Sigmoid colon (tissue), 7 donors: ENCODE data around the gene MEGF8. TPM values are rescaled to one million over a fixed set of nuclear protein-coding genes. Genes with fewer than 3 reads are reported as not detected.
"Not testable (repeated sequence)": the region's sequence is repeated elsewhere in the genome, so short reads cannot be mapped to it uniquely, and the experiment has no call there.

ENCODE experiments used
- DNase-seq: peaks from one replicate; pipeline ENCODE4 v3.0.0-alpha.2; 2019
- H3K27ac ChIP-seq, 4 donors: fragments of 200-600 bp; sonication (generic); one replicate each; pipeline ENCODE4 v1.5.1; 2016 to 2019; ENCODE audit warnings: mild to moderate bottlenecking in 1 of 4
- H3K27me3 ChIP-seq, 3 donors: fragments of 200-600 bp; sonication (generic); one replicate each; pipeline ENCODE4 v1.5.1; 2019; ENCODE audit warnings: mild to moderate bottlenecking in 1 of 3
- H3K36me3 ChIP-seq, 4 donors: fragments of 200-600 bp; sonication (generic); one replicate each; pipeline ENCODE4 v1.5.1; 2016 to 2019
- H3K4me1 ChIP-seq, 4 donors: fragments of 200-600 bp; sonication (generic); one replicate each; pipeline ENCODE4 v1.5.1; 2017 to 2019
- H3K4me3 ChIP-seq, 4 donors: fragments of 200-600 bp; sonication (generic); one replicate each; pipeline ENCODE4 v1.5.1; 2017 to 2019; ENCODE audit warnings: mild to moderate bottlenecking in 2 of 4, moderate library complexity in 1 of 4
- H3K9me3 ChIP-seq, 4 donors: fragments of 200-600 bp in 3 of 4; sonication (generic) in 3 of 4; one replicate each; pipeline versions ENCODE4 v1.5.1 to v1.6.1; 2013 to 2019
- EP300 ChIP-seq, 4 donors: sonication (generic); formaldehyde crosslinking; IDR thresholded peaks; one replicate each; pipeline ENCODE4 v1.6.1; 2017; ENCODE audit warnings: antibody characterized with exemption in 4 of 4
- POLR2A ChIP-seq, 2 donors: fragments of 450-650 bp; IDR thresholded peaks; one replicate each; pipeline ENCODE4 v1.6.1; 2016; ENCODE audit warnings: antibody characterized with exemption in 2 of 2, mild to moderate bottlenecking in 2 of 2, moderate library complexity in 2 of 2
- POLR2AphosphoS5 ChIP-seq, 4 donors: sonication (generic); formaldehyde crosslinking; IDR thresholded peaks; one replicate each; pipeline ENCODE4 v1.6.1; 2017; ENCODE audit warnings: antibody characterized with exemption in 4 of 4
- WGBS, 2 donors: extraction: QIAGEN DNeasy Blood & Tissue Kit; methylation state at CpG; one replicate each; pipeline ENCODE4 v1.1.7; 2013; 5-methylcytosine and 5-hydroxymethylcytosine counted together
- intact Hi-C: fragments of 100-400 bp; cut with DNase I; formaldehyde crosslinking; loops from one replicate; pipeline ENCODE4 v1.15.1; 2023
- polyA plus RNA-seq, 3 donors: library from polyadenylated mRNA; stranded (reverse); fragments of 200-250 nt; gene quantifications; one replicate each; pipeline ENCODE4 v1.2.3, GENCODE V29; 2013
- total RNA-seq, 4 donors: library from RNA; depleted of rRNA; stranded (reverse); fragments of >200 nt; gene quantifications; one replicate each; pipeline ENCODE4 v1.1.0, GENCODE V29; 2016
- TF ChIP-seq, protein P1 (sequence below), 4 experiments: fragments of 450-650 bp in 3 of 4; fragments of 200-600 bp in 1 of 4; IDR thresholded peaks; one replicate each; pipeline ENCODE4 v1.5.1; 2016 to 2019; ENCODE audit warnings: antibody characterized with exemption in 4 of 4, mild to moderate bottlenecking in 3 of 4, moderate library complexity in 2 of 4
- donor health status: healthy with polysubstance abuse.
- donor health status: Bipolar disorder and iron deficiency.
- donor health status: healthy.

MEGF8 gene
- total and polyA plus RNA-seq, 7 donors, result 1.8 to 21.6 (median 5.9) TPM

DNA sequence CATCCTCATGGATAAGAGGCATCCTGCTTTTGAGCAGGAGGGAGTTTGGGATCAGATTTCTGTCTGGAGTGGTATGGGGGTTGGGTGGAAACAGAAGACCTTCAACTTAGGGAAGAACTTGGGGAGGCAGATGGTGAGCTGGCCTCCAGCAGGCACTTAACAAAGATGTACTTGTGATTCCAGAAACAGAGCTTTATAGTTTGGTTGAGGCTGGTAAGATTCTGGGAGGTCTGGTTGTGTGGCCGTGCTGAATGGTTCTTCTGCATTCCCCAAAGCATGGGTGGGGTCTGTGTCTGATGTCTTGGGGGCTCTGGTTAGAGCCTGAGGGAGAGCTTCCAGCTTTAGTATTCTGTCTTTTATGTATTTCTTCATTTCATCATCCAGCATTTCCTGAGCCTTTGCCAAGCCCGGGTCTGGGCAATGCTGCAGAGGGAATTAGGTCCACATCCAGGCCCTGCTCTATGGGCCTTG lies 4.8 kb downstream of the MEGF8 start:
- H3K4me3 ChIP-seq, result no peak overlapping the region
- intact Hi-C loops, result no loop called here
- H3K4me1 ChIP-seq, result peaks cover 0 to 31% (median 22%) of the 10 kb centered on the region in 4 donors
- no peaks in the 10 kb centered on the region for H3K27me3 ChIP-seq
- H3K27ac ChIP-seq, result peak overlapping the region in 1 of 4 donors; percentile 38
- no peak for DNase-seq
- no peaks in the 10 kb centered on the region for H3K9me3 ChIP-seq
- peaks cover 0 to 15% (median 0%) of the 10 kb centered on the region in 4 donors for H3K36me3 ChIP-seq
- TF ChIP-seq, protein P1, sequence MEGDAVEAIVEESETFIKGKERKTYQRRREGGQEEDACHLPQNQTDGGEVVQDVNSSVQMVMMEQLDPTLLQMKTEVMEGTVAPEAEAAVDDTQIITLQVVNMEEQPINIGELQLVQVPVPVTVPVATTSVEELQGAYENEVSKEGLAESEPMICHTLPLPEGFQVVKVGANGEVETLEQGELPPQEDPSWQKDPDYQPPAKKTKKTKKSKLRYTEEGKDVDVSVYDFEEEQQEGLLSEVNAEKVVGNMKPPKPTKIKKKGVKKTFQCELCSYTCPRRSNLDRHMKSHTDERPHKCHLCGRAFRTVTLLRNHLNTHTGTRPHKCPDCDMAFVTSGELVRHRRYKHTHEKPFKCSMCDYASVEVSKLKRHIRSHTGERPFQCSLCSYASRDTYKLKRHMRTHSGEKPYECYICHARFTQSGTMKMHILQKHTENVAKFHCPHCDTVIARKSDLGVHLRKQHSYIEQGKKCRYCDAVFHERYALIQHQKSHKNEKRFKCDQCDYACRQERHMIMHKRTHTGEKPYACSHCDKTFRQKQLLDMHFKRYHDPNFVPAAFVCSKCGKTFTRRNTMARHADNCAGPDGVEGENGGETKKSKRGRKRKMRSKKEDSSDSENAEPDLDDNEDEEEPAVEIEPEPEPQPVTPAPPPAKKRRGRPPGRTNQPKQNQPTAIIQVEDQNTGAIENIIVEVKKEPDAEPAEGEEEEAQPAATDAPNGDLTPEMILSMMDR (IDR thresholded peaks at IDR 0.05), result no peak
- TF ChIP-seq POLR2AphosphoS5 (IDR thresholded peaks at IDR 0.05) (no peak), EP300 (IDR thresholded peaks at IDR 0.05) (no peak), POLR2A (IDR thresholded peaks at IDR 0.05) (no peak)
- WGBS, 2 donors, result 66% methylated on average over 2 of the region's 2 CpGs

DNA sequence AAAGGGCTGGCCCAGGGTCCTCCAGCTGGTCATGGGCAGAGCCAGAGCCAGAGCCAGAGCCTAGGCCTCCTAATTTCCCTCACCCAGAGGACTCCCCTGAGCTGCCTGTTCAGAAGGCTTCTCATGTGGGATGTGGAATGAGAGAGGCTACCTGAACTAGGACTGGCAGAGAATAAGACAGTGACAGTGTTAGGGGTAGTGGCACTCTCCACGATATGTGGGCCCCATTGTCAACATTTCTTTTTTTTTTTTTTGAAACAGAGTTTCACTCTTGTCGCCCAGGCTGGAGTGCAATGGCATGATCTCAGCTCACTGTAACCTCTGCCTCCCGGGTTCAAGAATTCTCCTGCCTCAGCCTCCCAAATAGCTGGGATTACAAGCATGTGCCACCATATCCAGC lies 5.9 kb downstream of the MEGF8 start:
- Histone ChIP-seq H3K4me1 (peaks cover 0 to 27% (median 17%) of the 10 kb centered on the region in 4 donors), H3K27ac (peak overlapping the region in 1 of 4 donors; percentile 38), H3K36me3 (peaks cover 0 to 24% (median 2%) of the 10 kb centered on the region in 4 donors)
- DNase-seq, H3K4me3 ChIP-seq, H3K27me3 ChIP-seq, intact Hi-C loops, H3K9me3 ChIP-seq: not testable (repeated sequence)
- WGBS, 2 donors, result 87 to 88% methylated on average over 3 of the region's 3 CpGs

DNA sequence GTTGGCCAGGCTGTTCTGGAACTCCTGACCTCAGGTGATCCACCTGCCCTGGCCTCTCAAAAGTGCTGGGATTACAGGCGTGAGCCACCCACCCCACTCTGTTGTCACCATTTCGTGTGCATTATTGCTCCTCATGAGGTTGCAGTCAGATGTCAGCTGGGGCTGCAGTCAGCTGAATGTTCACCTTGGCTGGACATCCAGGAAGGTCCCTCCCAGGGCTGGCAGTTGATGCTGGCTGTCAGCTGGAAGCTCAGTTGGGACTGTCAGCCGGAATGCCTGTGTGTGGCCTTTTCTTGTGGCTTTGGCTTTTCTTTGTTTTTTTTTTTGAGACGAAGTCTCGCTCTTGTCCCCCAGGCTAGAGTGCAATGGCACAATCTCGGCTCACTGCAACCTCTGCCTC lies 6.6 kb downstream of the MEGF8 start:
- TF ChIP-seq POLR2AphosphoS5 (IDR thresholded peaks at IDR 0.05) (no peak), POLR2A (IDR thresholded peaks at IDR 0.05) (no peak), EP300 (IDR thresholded peaks at IDR 0.05) (no peak)
- TF ChIP-seq, protein P1 (IDR thresholded peaks at IDR 0.05), result no peak
- intact Hi-C loops, result no loop called here
- no peak overlapping the region for H3K27ac ChIP-seq
- 88 to 91% methylated on average over 6 of the region's 6 CpGs for WGBS, 2 donors
- no peaks in the 10 kb centered on the region for H3K9me3 ChIP-seq
- peaks cover 0 to 31% (median 7%) of the 10 kb centered on the region in 4 donors for H3K36me3 ChIP-seq
- no peaks in the 10 kb centered on the region for H3K27me3 ChIP-seq
- H3K4me1 ChIP-seq, result peaks cover 0 to 20% (median 10%) of the 10 kb centered on the region in 4 donors
- no peak overlapping the region for H3K4me3 ChIP-seq
- no peak for DNase-seq

DNA sequence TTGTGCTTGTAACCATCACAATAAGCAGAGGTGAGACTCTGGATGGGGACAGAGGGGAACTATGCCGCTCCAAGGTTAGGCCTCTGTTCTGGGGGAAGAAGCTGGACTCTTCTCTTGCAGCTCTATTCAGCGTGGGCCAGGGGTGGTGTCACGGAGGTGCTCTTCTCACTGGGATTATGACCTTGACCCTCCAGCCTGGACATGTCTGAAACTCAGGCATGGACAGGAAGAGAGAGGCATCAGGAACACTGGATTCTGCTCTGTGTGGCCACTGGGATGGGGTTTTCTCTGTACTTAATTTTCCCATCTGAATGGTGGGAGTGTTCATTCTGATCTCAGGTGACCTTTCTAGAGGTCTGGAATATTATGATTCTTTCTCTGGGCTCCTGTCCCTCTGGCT lies 7.6 kb downstream of the MEGF8 start:
- no peaks in the 10 kb centered on the region for H3K9me3 ChIP-seq
- no peaks in the 10 kb centered on the region for H3K27me3 ChIP-seq
- intact Hi-C loops, result no loop called here
- peaks cover 0 to 10% (median under 1%) of the 10 kb centered on the region in 4 donors for H3K4me1 ChIP-seq
- H3K36me3 ChIP-seq, result peaks cover 0 to 36% (median 8%) of the 10 kb centered on the region in 4 donors
- H3K4me3 ChIP-seq, result no peak overlapping the region
- TF ChIP-seq EP300 (IDR thresholded peaks at IDR 0.05) (no peak), POLR2A (IDR thresholded peaks at IDR 0.05) (no peak), POLR2AphosphoS5 (IDR thresholded peaks at IDR 0.05) (no peak)
- TF ChIP-seq, protein P1 (IDR thresholded peaks at IDR 0.05), result no peak
- H3K27ac ChIP-seq, result no peak overlapping the region
- no peak for DNase-seq
- WGBS, 2 donors, result 96 to 97% methylated on average over 3 of the region's 3 CpGs

DNA sequence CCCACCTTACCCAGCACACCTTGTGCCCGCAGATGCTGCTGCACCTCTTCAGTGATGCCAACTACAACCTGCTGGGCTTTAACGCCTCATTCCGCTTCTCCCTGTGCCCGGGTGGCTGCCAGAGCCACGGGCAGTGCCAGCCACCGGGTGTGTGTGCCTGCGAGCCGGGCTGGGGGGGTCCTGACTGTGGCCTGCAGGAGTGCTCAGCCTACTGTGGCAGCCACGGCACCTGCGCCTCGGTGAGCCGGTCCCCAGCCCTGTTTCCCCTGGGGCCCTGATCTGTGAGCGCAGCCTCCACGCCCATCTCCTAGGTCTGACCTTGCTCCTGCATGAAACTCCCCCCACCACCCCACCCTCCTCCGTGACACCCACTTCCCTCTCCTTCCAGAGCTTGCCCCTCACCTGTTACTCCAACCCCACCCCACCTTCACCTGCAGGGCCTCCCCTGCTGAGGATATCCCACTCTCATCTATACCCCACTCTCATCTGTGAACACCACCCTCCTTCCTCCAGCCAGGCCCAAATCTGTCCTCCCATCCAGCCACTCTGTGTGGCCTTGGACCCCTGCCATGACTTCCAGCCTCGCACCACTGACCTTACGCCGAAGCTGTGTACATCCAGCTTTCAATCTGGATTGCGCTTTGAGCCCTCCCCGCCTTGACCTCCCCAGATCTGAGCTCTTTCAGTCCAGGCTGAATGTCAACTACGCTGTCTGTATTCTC lies 8.7 kb downstream of the MEGF8 start:
- Histone ChIP-seq H3K4me1 (peaks cover 0 to 6% (median 0%) of the 10 kb centered on the region in 4 donors), H3K27ac (no peak overlapping the region), H3K27me3 (no peaks in the 10 kb centered on the region), H3K9me3 (no peaks in the 10 kb centered on the region), H3K36me3 (peaks cover 0 to 41% (median 8%) of the 10 kb centered on the region in 4 donors), H3K4me3 (no peak overlapping the region)
- intact Hi-C loops, result no loop called here
- 89 to 91% methylated on average over 21 of the region's 21 CpGs for WGBS, 2 donors
- TF ChIP-seq POLR2A (IDR thresholded peaks at IDR 0.05) (no peak), EP300 (IDR thresholded peaks at IDR 0.05) (no peak), POLR2AphosphoS5 (IDR thresholded peaks at IDR 0.05) (no peak)
- TF ChIP-seq, protein P1 (IDR thresholded peaks at IDR 0.05), result no peak
- no peak for DNase-seq
